Activated naive CD8-positive, alpha-beta T cell treated with anti-CD3 and anti-CD28 coated beads for 36 hours (primary cell): ENCODE data around the gene CAMK2G. TPM values are rescaled to one million over a fixed set of nuclear protein-coding genes. Genes with fewer than 3 reads are reported as not detected.

Source experiments
- DNase-seq: peaks from one replicate; pipeline ENCODE4 v3.0.0; 2021
- H3K27ac Mint-ChIP-seq: one replicate; pipeline ENCODE4 v1.8.0; 2022; ENCODE audit warnings: mild to moderate bottlenecking, moderate library complexity, mixed read lengths
- H3K27me3 Mint-ChIP-seq: one replicate; pipeline ENCODE4 v1.8.0; 2022; ENCODE audit warnings: mild to moderate bottlenecking, mixed read lengths
- H3K36me3 Mint-ChIP-seq: one replicate; pipeline ENCODE4 v1.8.0; 2021; ENCODE audit warnings: mild to moderate bottlenecking, mixed read lengths
- H3K4me1 Mint-ChIP-seq: one replicate; pipeline ENCODE4 v1.8.0; 2021; ENCODE audit warnings: mixed read lengths
- H3K4me3 Mint-ChIP-seq: one replicate; pipeline ENCODE4 v1.8.0; 2022; ENCODE audit warnings: mild to moderate bottlenecking, moderate library complexity, mixed read lengths
- H3K9me3 Mint-ChIP-seq: one replicate; pipeline ENCODE4 v1.8.0; 2022; ENCODE audit warnings: mixed read lengths
- total RNA-seq, 2 experiments: library from RNA; stranded (reverse); gene quantifications; one replicate each; pipeline ENCODE4 v1.2.3, GENCODE V29; 2021

Gene CAMK2G
- total RNA-seq, 2 experiments from 2014 or later = 16.5 to 17.4 TPM

GRCh38 chr10:73850863-73851461 is 23.4 kb downstream of the CAMK2G start:
- DNase-seq = no peak
- H3K36me3 Mint-ChIP-seq = peaks cover 17% of the 10 kb centered on the region
- H3K4me1 Mint-ChIP-seq = peaks cover 18% of the 10 kb centered on the region
- H3K27me3 Mint-ChIP-seq = no peaks in the 10 kb centered on the region
- H3K27ac Mint-ChIP-seq = no peak overlapping the region
- no peak overlapping the region for H3K4me3 Mint-ChIP-seq
- H3K9me3 Mint-ChIP-seq = no peaks in the 10 kb centered on the region

GRCh38 chr10:73850211-73850610 is 24.1 kb downstream of the CAMK2G start:
- peaks cover 13% of the 10 kb centered on the region for H3K4me1 Mint-ChIP-seq
- no peaks in the 10 kb centered on the region for H3K27me3 Mint-ChIP-seq
- H3K36me3 Mint-ChIP-seq = peaks cover 17% of the 10 kb centered on the region
- no peak overlapping the region for H3K4me3 Mint-ChIP-seq
- DNase-seq = no peak
- no peaks in the 10 kb centered on the region for H3K9me3 Mint-ChIP-seq
- H3K27ac Mint-ChIP-seq = no peak overlapping the region

- DNase-seq = peak; percentile 87
- Mint-ChIP-seq H3K9me3 (no peaks in the 10 kb centered on the region), H3K36me3 (peaks cover 17% of the 10 kb centered on the region), H3K27me3 (no peaks in the 10 kb centered on the region), H3K4me3 (no peak overlapping the region), H3K4me1 (peaks cover 10% of the 10 kb centered on the region), H3K27ac (peak overlapping the region; percentile 64)
These were observed 25.4 kb downstream of the CAMK2G start for GRCh38 chr10:73848821-73849489.

GRCh38 chr10:73847031-73847430 is 27.3 kb downstream of the CAMK2G start:
- no peaks in the 10 kb centered on the region for H3K9me3 Mint-ChIP-seq
- H3K36me3 Mint-ChIP-seq = peaks cover 14% of the 10 kb centered on the region
- H3K4me3 Mint-ChIP-seq = no peak overlapping the region
- DNase-seq = no peak
- no peaks in the 10 kb centered on the region for H3K27me3 Mint-ChIP-seq
- no peak overlapping the region for H3K27ac Mint-ChIP-seq
- H3K4me1 Mint-ChIP-seq = peaks cover 10% of the 10 kb centered on the region

- no peak overlapping the region for H3K4me3 Mint-ChIP-seq
- H3K4me1 Mint-ChIP-seq = no peaks in the 10 kb centered on the region
- DNase-seq = no peak
- peaks cover 9% of the 10 kb centered on the region for H3K36me3 Mint-ChIP-seq
- no peak overlapping the region for H3K27ac Mint-ChIP-seq
- no peaks in the 10 kb centered on the region for H3K27me3 Mint-ChIP-seq
- no peaks in the 10 kb centered on the region for H3K9me3 Mint-ChIP-seq
These were observed 31.1 kb downstream of the CAMK2G start for GRCh38 chr10:73843261-73843660.

GRCh38 chr10:73842349-73842748 is 32.0 kb downstream of the CAMK2G start:
- Mint-ChIP-seq H3K4me1 (no peaks in the 10 kb centered on the region), H3K4me3 (no peak overlapping the region), H3K36me3 (peaks cover 6% of the 10 kb centered on the region), H3K9me3 (no peaks in the 10 kb centered on the region), H3K27me3 (no peaks in the 10 kb centered on the region), H3K27ac (no peak overlapping the region)
- no peak for DNase-seq

- Mint-ChIP-seq H3K36me3 (peaks cover 2% of the 10 kb centered on the region), H3K27me3 (no peaks in the 10 kb centered on the region), H3K4me1 (no peaks in the 10 kb centered on the region), H3K9me3 (no peaks in the 10 kb centered on the region), H3K27ac (no peak overlapping the region), H3K4me3 (no peak overlapping the region)
- DNase-seq = no peak
These were observed 32.6 kb downstream of the CAMK2G start for GRCh38 chr10:73841526-73842285.

GRCh38 chr10:73841061-73841421 is 33.3 kb downstream of the CAMK2G start:
- no peak overlapping the region for H3K4me3 Mint-ChIP-seq
- no peaks in the 10 kb centered on the region for H3K9me3 Mint-ChIP-seq
- no peaks in the 10 kb centered on the region for H3K27me3 Mint-ChIP-seq
- no peak overlapping the region for H3K27ac Mint-ChIP-seq
- H3K4me1 Mint-ChIP-seq = no peaks in the 10 kb centered on the region
- no peak for DNase-seq
- peaks cover 2% of the 10 kb centered on the region for H3K36me3 Mint-ChIP-seq

GRCh38 chr10:73840403-73841060 is 33.8 kb downstream of the CAMK2G start:
- DNase-seq = no peak
- Mint-ChIP-seq H3K27ac (no peak overlapping the region), H3K4me1 (no peaks in the 10 kb centered on the region), H3K27me3 (no peaks in the 10 kb centered on the region), H3K4me3 (no peak overlapping the region), H3K36me3 (peaks cover 2% of the 10 kb centered on the region), H3K9me3 (no peaks in the 10 kb centered on the region)

- Mint-ChIP-seq H3K9me3 (no peaks in the 10 kb centered on the region), H3K27me3 (no peaks in the 10 kb centered on the region), H3K4me1 (no peaks in the 10 kb centered on the region), H3K36me3 (peaks cover 2% of the 10 kb centered on the region), H3K4me3 (no peak overlapping the region), H3K27ac (no peak overlapping the region)
- DNase-seq = no peak
These were observed 34.3 kb downstream of the CAMK2G start for GRCh38 chr10:73840056-73840402.

- no peak overlapping the region for H3K4me3 Mint-ChIP-seq
- H3K9me3 Mint-ChIP-seq = no peaks in the 10 kb centered on the region
- no peaks in the 10 kb centered on the region for H3K27me3 Mint-ChIP-seq
These were observed 34.9 kb downstream of the CAMK2G start for GRCh38 chr10:73839276-73839966.

GRCh38 chr10:73838827-73839226 is 35.5 kb downstream of the CAMK2G start:
- Mint-ChIP-seq H3K4me3 (no peak overlapping the region), H3K27ac (no peak overlapping the region), H3K9me3 (no peaks in the 10 kb centered on the region), H3K27me3 (no peaks in the 10 kb centered on the region), H3K4me1 (no peaks in the 10 kb centered on the region), H3K36me3 (peaks cover 6% of the 10 kb centered on the region)
- DNase-seq = no peak

More at GRCh38 chr10:73839276-73839966, 34.9 kb downstream of the CAMK2G start:
- no peak for DNase-seq
- H3K4me1 Mint-ChIP-seq = no peaks in the 10 kb centered on the region
- H3K27ac Mint-ChIP-seq = no peak overlapping the region
- peaks cover 6% of the 10 kb centered on the region for H3K36me3 Mint-ChIP-seq

GRCh38 chr10:73838008-73838567 is 36.3 kb downstream of the CAMK2G start:
- no peaks in the 10 kb centered on the region for H3K4me1 Mint-ChIP-seq

GRCh38 chr10:73837072-73837471 is 37.3 kb downstream of the CAMK2G start:
- Mint-ChIP-seq H3K4me3 (no peak overlapping the region), H3K9me3 (no peaks in the 10 kb centered on the region), H3K27ac (no peak overlapping the region), H3K27me3 (no peaks in the 10 kb centered on the region), H3K4me1 (no peaks in the 10 kb centered on the region), H3K36me3 (peaks cover 4% of the 10 kb centered on the region)
- no peak for DNase-seq

More at GRCh38 chr10:73838008-73838567, 36.3 kb downstream of the CAMK2G start:
- H3K27me3 Mint-ChIP-seq = no peaks in the 10 kb centered on the region
- H3K9me3 Mint-ChIP-seq = no peaks in the 10 kb centered on the region
- no peak overlapping the region for H3K4me3 Mint-ChIP-seq
- peaks cover 6% of the 10 kb centered on the region for H3K36me3 Mint-ChIP-seq
- no peak overlapping the region for H3K27ac Mint-ChIP-seq
- no peak for DNase-seq
